ENCODE measurements around the gene ENTPD6.

DNA sequence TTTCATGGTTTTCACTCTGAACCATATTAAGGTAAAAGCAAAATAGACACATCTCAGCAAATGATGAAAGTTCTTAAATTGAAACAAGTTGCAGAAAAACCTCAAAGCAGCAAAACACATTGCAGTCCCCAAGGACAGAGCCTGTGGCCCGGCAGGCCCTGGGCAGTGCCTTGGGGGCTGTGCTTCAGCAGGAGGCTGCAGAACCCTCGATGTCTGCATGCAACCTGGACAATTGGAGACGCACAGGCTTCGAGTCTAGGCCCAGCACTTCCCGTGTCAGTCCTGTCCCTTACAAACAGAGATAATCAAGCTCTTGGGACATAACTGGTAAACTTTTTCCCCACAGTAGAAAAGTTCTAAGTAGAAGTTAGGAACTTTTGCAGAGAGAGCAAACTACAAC lies 61.6 kb downstream of the ENTPD6 start:
- TF ChIP-seq CTCF (IDR thresholded peaks at IDR 0.05) (no peak), EZH2 (IDR thresholded peaks at IDR 0.05; ENCODE audit: borderline replicate concordance, insufficient read depth, low read depth, low read length, poor library complexity, severe bottlenecking) (no peak)

All from B cell (primary cell).